ENCODE data around the gene SLC25A47.

- TF ChIP-seq EZH2 (IDR thresholded peaks at IDR 0.05; ENCODE audit: low read length, missing control alignments) (no peak), CTCF (conservative IDR thresholded peaks at IDR 0.05 in 1 of 2, IDR thresholded peaks at IDR 0.05 in 1 of 2; ENCODE audit: low read depth in 1 of 2, low read length in 2 of 2) (no peak)
These were observed 10.7 kb downstream of the SLC25A47 start for GRCh38 chr14:100333827-100334226.
